RCC 7860 (cell line): ENCODE measurements around the gene TLE4.

Source experiments
- DNase-seq: peaks from one replicate; pipeline ENCODE4 v3.0.0-alpha.2; 2015; ENCODE audit warnings: low spot score
- FAIRE-seq: peaks from 2 replicates; lab custom pipeline; 2012; peaks lifted over from hg19 to GRCh38; lab: Jason Lieb, UNC

TLE4 gene

GRCh38 chr9:79765466-79765865 lies 193.7 kb downstream of the TLE4 start:
- no peak for FAIRE-seq
- DNase-seq, result no peak

- DNase-seq, result no peak
- FAIRE-seq, result no peak
These were observed 194.3 kb downstream of the TLE4 start for GRCh38 chr9:79766091-79766490.

GRCh38 chr9:79768194-79768593 lies 196.4 kb downstream of the TLE4 start:
- FAIRE-seq, result no peak
- DNase-seq, result no peak

- DNase-seq (no peak), FAIRE-seq (no peak)
These were observed 197.9 kb downstream of the TLE4 start for GRCh38 chr9:79769476-79770275.

- DNase-seq (no peak), FAIRE-seq (no peak)
These were observed 202.6 kb downstream of the TLE4 start for GRCh38 chr9:79774356-79774755.
